ENCODE data around the gene ADPRHL1.

ADPRHL1 gene

GRCh38 chr13:113399755-113400149, 53.5 kb downstream of the ADPRHL1 start:
- H3K9me3 Mint-ChIP-seq, result no peaks in the 10 kb centered on the region
- TF ChIP-seq CTCF (IDR thresholded peaks at IDR 0.05; ENCODE audit: unreplicated experiment in 3 of 3), result no peak
- H3K27me3 Mint-ChIP-seq (ENCODE audit: low read depth), result peaks cover 10% of the 10 kb centered on the region
- H3K36me3 Mint-ChIP-seq (ENCODE audit: low read depth), result no peaks in the 10 kb centered on the region
- H3K4me3 Mint-ChIP-seq, result no peak overlapping the region
- peaks cover 31% of the 10 kb centered on the region for H3K4me1 Mint-ChIP-seq
- H3K27ac Mint-ChIP-seq, result peak overlapping the region in 2 of 3 experiments; percentile 49 to 52

GRCh38 chr13:113398963-113399754, 54.1 kb downstream of the ADPRHL1 start:
- no peaks in the 10 kb centered on the region for H3K36me3 Mint-ChIP-seq (ENCODE audit: low read depth)
- H3K4me3 Mint-ChIP-seq, result no peak overlapping the region
- peaks cover 10% of the 10 kb centered on the region for H3K27me3 Mint-ChIP-seq (ENCODE audit: low read depth)
- no peak for TF ChIP-seq CTCF (IDR thresholded peaks at IDR 0.05; ENCODE audit: unreplicated experiment in 3 of 3)
- H3K9me3 Mint-ChIP-seq, result no peaks in the 10 kb centered on the region
- H3K27ac Mint-ChIP-seq, result peak overlapping the region in 2 of 3 experiments; percentile 49 to 52
- H3K4me1 Mint-ChIP-seq, result peaks cover 31% of the 10 kb centered on the region

GRCh38 chr13:113397608-113398425, 55.5 kb downstream of the ADPRHL1 start:
- TF ChIP-seq CTCF (IDR thresholded peaks at IDR 0.05; ENCODE audit: unreplicated experiment in 3 of 3), result no peak
- Mint-ChIP-seq H3K4me3 (peak overlapping the region in 1 of 3 experiments; percentile 24), H3K27me3 (ENCODE audit: low read depth) (peaks cover 10% of the 10 kb centered on the region), H3K4me1 (peaks cover 36% of the 10 kb centered on the region), H3K36me3 (ENCODE audit: low read depth) (no peaks in the 10 kb centered on the region), H3K27ac (peak overlapping the region in 2 of 3 experiments; percentile 58 to 72), H3K9me3 (no peaks in the 10 kb centered on the region)

- peaks cover 13% of the 10 kb centered on the region for H3K4me1 Mint-ChIP-seq
- H3K36me3 Mint-ChIP-seq (ENCODE audit: low read depth), result no peaks in the 10 kb centered on the region
- peaks cover 15% of the 10 kb centered on the region for H3K9me3 Mint-ChIP-seq
- H3K27ac Mint-ChIP-seq, result no peak overlapping the region
- peaks cover 7% of the 10 kb centered on the region for H3K27me3 Mint-ChIP-seq (ENCODE audit: low read depth)
- peak overlapping the region; percentile 69 to 74 (median 72) for H3K4me3 Mint-ChIP-seq
- peak in 2 of 3 experiments; percentile 21 to 43 for TF ChIP-seq CTCF (IDR thresholded peaks at IDR 0.05; ENCODE audit: unreplicated experiment in 3 of 3)
Measured at GRCh38 chr13:113394339-113394640, 59.0 kb downstream of the ADPRHL1 start.

GRCh38 chr13:113393563-113394338, 59.5 kb downstream of the ADPRHL1 start:
- H3K9me3 Mint-ChIP-seq, result peaks cover 16% of the 10 kb centered on the region

More at GRCh38 chr13:113393563-113394338, 59.5 kb downstream of the ADPRHL1 start:
- H3K27ac Mint-ChIP-seq, result peak overlapping the region; percentile 3 to 71 (median 19)
- peak overlapping the region; percentile 87 to 97 (median 92) for H3K4me3 Mint-ChIP-seq
- H3K27me3 Mint-ChIP-seq (ENCODE audit: low read depth), result peaks cover 7% of the 10 kb centered on the region
- H3K36me3 Mint-ChIP-seq (ENCODE audit: low read depth), result no peaks in the 10 kb centered on the region
- TF ChIP-seq CTCF (IDR thresholded peaks at IDR 0.05; ENCODE audit: unreplicated experiment in 3 of 3), result peak; percentile 90 to 93 (median 92)
- H3K4me1 Mint-ChIP-seq, result peaks cover 11% of the 10 kb centered on the region
